NCI-H2081 (cell line): ENCODE measurements around the gene MAP4K5.
"Not testable (repeated sequence)": the region's sequence is repeated elsewhere in the genome, so short reads cannot be mapped to it uniquely, and the experiment has no call there.

Experiments
- DNase-seq, 2 experiments: peaks; one replicate each; lab custom pipeline; 2025; lab: John Stamatoyannopoulos, UW

The MAP4K5 gene

DNA sequence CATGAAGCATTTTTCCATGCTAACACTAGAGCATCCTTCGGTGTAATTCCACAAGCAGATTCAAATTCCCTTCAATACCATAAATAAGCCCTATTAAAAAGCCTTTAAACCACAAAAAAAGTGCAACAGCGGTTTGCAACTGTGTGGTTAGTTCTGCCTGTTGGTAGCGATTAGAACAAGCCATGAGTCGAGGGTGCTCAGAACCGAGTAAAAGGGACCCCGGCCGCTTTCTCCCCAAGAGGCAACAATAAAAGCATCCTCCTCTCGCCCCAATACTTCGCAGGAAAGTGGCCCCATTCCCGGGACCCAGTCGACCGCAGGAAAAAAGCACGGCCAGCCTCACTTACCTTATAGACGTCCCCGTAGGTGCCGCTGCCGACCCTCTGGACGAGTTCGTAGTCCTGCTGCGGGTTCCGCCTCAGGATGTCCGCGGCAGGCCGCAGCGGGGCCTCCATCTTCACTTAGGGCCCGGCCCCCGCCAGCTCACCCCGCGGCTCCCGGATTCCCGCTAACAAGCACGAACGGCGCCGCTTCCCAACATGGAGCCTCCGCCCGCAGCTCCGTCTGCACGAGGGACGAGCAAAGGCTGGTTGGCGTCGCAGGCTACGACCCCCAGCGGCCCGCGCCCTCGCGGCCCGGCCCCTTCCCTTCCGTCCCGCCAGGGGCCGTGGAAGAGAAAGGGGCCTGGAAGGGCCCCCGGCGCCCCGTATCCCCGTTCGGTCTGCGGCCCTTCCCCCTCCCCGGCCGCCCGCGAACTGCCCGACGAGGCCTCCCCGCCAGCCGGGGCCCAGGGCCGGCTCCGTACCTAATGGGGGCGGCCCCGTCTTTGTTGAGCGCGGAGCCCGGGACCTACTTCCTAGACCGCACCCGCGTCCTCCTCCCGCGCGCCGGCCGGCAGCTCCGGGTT, 521 bp downstream of the MAP4K5 start:
- DNase-seq = peak; percentile 38 to 55

DNA sequence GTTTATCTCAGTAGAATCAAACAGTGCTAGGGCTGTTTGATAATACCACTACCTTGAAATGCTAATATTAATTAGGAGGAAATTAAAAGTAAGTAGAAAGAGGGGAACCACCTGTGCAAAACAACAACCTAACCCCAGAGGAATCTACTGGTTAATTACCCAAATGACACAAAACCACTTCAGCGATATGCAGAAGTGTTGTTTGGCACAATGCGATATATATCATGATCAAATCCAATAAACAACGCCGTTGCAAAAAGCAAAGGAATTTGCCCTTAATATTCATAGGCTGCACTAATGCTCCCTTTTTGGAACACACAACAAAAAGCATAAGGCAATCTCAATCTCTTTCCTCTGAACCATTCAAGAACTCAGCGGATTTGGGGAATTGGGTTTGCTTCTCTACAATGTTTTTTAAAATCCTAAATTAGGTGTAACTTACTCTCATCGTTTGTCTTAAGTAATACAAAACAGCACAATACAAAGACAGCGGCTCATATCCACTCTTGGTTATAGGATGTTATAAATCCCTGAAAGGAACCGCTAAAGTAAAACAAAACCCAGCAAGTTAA, 1.5 kb downstream of the MAP4K5 start:
- no peak for DNase-seq

DNA sequence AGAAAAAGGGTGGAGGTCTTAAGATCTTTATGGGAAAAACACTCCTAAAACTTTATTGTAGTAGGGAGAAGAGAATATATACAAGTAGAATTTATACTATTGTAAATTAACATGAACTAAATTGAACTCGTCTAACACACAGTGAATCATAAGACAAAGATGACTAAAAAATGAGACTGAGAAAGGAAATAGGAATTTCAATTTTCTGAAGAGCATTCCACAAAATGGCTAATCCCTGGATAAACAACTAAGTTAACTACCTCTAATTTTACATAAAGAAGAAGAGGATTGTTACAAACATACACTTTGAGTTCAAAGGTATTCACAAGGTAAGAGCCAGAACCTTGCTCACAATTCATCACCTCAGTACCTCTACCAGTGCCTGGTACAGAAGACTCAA, 2.0 kb downstream of the MAP4K5 start:
- DNase-seq = no peak

DNA sequence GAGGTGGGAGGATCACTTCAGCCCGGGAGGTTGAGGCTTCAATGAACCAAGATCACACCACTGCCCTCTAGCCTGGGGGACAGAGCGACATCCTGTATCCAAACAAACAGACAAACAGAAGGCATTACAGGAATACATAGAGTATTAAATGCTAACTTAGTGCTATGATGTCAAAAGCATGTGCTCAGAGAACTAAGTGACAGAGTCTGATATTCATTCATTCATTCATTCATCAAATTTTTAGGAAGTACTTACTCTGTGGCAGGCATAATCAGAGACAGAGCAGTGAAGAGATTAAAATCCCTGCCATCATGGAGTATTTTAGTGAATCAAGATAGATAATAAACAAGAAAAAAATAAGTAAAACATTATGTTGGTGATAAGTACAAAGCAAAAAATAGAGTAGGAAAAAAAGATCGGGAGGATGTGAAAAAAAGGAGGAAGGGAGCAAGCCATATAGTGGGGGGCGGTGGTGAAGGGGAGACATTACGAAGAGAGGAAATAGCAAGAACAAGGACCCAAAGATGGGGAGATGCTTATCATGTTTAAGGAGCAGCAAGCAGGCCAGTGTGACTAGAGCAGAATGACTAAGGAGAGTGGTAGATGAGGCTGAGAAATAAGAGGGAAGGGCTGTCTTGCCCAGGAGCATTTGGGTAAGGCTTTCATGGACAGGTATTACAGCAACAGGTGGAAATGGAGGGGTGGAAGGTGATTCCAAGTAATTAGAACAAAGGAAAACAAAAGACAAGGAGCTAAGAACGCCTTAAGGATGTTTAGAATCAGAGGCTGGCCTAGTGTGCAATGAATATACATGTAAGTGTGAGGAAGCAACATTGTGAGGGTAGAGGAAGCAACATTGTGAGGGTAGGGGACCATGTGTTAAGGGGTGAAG, 2.8 kb downstream of the MAP4K5 start:
- no peak for DNase-seq

DNA sequence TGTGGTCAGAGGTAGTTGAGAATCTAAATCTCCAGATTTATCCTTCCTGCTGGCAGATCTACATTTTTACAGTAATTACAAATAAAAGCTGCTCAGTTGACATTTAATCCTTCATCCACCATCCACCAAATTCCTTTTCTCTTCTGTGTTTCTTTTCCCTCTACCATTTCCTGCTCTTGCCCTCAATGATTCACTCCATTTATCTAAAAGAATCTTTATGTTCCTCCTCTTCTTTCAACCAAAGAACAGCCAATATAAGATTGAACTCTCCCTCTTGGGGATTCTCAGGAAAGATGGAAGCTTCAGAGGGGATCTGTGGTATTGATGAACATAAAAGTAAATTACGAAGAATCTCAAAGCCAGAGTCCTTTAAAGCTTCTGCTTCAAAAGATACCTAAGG, 4.4 kb downstream of the MAP4K5 start:
- no peak for DNase-seq

DNA sequence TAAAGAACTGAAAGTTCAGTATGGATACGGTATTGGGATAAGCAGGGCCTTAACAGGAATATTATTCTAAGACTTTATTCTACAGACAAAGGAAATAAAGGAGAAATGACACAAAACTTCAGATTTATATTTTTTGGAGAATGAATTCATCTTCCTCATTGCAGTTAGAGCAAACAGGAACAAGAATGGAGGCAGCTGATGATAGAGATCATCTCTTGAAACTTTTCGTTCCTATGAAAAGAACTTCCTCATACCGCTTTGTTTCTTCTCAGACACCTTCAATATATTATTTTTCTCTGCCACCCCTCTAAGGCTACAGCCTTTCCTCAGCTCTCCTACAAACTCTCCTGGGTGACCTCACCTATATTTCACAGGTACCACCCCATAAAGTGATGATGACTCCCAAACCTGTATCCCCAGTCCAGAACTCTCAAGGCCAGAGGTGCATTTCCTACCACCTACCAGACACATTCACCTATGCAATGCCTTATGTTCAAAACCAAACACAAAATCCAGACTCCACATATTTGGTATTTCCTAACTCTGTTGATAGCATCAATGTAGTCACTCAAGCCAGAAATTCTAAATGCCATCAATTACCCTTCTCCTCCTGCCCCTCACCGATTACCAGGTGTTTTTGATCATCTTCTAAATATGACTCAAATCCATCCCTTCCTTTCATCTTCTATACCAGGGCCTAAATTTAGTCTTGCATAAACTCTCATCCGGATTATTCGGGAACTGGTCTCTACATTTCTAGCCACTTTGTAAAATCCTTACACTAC, 7.4 kb downstream of the MAP4K5 start:
- DNase-seq = no peak

DNA sequence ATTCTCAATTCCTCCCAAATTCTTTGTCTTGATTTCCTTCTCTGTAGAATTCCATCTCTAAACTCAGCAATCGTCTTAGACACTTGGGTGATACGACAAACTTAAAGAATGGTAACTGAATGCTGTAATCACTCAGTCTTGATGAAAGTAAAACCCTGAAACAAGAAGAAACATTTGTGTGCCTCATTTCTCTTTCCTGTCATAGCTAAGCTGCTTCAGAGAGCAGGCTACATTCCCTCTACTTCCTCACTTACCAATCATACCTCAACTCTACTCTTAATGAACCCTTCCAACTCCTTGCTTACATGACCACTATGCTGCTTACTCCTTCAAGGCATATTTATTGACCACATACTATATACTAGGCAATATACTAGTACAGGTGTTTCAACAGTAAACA, 8.3 kb downstream of the MAP4K5 start:
- no peak for DNase-seq

DNA sequence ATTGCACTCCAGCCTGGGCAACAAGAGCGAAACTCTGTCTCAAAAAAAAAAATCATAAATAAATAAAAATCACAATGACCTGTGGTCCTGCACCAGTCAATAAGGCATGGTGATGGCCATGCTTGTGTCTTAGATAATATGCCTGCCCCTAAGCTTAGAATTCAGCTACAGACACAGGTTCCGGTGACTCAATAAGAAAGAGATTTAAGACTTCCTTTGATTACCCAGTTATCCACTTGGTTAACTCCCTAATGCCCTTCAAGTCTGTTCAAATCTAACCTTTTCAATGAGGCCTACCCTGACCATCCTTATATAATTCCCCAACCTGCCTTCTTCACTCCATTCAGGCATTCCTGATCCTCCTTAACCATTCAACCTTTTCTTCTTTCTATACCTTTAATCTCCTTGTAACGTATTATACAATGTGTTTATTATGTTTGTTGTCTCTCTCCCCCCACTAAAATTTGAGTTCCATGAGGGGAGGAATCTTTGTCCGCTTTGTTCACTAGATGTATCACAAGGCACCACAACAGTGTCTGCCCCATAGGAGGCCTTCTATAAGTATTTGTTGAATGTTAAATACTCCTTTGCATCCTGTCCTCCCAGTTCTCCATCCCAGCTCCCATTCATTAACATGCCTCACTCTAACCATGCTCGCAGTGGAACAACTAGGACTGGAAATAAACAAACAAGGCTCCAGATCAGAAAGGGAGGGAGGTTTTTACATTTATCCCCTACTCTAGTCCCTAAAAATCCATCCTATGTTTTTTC, 8.9 kb downstream of the MAP4K5 start:
- no peak for DNase-seq

DNA sequence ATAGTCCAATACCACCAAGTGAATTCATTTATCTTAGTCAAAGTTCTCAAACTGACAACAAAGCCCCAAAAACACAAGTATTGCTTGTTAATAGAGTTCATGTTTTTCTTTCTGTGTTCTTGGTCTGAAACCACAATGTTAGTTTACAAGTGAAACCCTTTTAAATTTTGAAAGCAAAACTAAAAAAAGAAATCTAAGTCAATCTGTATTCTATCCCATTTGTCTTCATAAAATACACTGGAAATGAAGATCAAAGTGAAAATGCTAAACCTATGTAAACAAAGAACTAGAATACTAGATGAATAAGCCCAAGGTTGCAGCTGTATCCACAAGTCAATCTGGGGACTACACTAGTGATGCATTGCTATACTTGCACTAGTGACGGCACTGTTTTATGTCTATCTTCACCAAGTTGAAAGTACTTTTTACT, 10.4 kb downstream of the MAP4K5 start:
- no peak for DNase-seq

DNA sequence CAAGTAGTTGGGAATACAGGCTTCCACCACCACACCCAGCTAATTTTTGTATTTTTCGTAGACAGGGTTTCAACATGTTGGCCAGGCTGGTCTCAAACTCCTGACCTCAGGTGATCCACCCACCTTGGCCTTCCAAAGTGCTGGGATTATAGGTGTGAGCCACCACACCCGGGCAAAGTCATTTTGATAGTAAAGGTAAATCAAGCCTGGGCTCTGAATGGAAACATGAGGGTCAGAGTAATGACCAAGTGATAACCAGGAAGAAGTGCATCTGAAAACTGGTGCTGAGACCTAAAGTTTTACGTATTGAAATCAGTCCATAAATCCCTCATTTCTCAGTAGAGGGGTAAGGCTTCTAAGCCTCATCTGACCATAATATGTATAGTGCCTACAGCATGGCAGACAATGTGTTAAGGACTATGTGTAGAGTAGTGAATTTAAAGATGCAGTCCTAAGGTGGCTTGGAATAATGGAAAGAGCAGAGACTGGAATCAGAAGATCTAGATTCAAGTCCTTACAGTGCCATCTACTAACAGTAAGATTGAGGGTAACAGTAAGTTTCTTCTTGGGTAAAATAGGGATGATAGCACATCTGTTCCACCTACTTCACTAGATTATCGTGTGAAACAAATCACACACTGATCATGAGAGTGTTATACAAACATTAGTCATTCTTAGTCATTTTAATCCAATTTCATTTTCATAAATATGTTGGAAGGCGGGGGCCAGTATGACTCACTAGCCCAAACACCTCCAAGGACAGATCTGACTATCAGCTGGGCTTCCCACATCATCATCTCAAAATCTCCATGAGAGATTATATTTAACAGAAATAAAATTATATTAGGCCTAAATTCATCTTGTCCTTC, 11.2 kb downstream of the MAP4K5 start:
- no peak for DNase-seq

DNA sequence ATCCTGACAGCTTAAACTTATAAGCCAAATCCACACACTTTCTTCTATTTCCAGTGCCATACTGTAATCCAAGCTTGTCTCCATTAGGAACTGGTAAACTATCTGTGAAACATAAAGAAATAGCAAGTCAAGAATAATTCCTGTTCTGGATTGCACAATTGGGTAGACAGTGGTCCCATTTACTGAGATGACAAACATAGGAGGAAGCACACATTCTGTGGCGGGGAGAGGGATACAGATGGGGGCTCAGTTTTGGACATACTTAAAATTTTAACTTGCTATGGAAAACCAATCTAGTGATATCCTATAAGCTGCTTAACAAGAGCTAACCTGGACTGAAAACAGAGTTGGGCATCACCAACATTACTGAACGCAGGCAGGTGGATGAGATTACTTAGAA, 16.3 kb downstream of the MAP4K5 start:
- DNase-seq = no peak

DNA sequence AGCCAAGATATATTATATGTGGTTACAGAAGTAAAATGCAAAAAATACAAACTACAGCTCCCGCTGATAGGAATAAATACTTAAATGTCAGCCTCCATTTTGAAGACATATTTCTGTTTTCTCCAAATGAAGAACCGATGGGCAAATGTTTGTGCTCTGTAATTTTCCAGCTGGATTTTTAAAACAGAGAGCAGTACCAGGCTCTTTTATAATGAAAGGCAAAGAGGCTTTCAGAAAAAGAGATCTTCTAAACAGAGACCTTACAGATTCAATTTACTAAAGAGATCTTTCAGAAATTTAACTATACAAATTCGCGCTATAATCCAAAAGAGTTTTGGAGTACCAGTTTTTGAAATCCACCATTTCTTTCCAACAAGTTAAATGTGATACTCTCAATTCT, 19.9 kb downstream of the MAP4K5 start:
- no peak for DNase-seq

DNA sequence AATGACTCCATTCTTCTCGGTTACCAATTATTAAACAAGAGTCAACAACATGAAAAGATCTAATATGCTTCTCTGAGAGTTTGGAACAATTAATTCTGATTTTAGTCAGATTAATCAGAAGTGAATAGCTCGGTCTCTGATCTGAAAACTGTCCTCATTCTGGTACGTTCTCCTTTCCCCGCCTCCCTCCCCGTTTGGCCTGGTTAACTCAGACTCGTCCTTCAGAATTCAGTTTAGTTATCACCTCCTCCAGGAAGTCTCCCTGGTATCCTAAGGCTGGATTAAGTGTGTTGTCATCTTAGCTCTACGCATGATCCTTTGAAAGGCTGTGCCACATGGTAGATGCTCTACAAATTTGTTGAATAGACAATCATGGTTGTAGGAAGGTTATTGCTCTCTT, 22.2 kb downstream of the MAP4K5 start:
- no peak for DNase-seq

DNA sequence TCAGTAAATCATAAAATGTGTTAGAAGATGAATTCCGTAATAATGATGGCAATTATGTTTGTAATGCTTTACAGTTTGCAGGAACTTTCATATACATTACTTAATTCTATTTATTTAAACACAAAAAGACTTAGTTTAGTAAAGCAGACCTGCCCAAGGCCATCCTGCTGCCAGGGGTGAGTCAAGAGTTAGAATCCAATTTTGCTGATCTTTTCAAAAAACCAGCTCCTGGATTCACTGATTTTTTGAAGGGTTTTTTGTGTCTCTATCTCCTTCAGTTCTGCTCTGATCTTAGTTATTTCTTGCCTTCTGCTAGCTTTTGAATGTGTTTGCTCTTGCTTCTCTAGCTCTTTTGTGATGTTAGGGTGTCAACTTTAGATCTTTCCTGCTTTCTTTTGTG, 25.3 kb downstream of the MAP4K5 start:
- not testable (repeated sequence) for DNase-seq

DNA sequence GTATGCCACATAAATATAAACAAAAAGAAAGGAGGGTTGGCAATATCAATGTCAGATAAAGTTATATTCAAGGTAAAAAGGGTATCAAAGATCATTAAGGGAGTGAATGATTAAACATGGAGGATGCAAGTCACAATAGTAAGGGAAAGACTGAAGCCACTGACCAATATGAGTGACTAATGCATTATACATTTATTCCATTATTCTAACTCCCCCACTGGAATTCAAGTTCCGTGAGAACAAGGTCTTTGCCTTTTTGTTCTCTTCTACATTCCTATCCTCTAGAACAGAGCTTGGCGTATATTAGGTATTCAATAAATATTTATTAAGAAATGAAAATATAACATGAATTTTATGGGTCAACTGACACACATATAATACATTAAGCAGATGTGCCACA, 30.7 kb downstream of the MAP4K5 start:
- no peak for DNase-seq

DNA sequence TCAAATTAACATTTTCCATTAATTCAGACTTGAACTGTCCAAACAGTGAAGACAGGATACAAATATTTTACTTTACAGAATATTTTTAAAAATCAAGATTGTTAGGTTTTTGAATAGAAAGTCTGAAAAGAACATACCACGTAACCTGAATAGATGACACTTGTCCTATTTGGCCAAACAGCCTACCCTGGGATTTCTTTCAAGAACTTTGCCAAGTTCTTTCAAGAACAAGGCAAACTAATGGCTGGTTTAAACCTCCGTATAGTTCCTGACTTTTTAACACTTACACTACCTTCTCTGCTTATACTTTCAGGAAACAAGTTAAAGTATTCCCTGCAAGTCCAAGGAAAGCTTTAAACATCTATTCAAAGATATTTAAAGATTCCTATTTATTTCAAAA, 35.0 kb downstream of the MAP4K5 start:
- no peak for DNase-seq

DNA sequence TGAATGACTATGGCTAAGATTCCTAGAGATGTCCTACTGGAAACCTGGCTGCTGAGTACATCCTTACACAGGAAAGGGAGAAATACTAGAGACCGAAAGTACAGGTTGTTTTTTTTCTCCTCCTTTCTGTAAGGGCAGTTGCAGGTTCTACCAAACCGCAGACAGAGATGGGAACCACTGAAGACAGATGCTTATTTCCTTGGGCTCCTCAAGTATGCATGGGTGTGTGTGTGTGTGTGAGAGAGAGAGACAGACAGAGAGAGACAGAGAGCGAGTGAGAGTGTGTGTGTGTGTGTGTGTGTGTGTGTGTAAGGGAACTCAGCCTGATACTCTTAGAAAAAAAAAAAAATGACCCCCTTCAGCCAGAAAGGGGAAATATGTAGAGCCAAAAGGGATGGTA, 42.5 kb downstream of the MAP4K5 start:
- no peak for DNase-seq

DNA sequence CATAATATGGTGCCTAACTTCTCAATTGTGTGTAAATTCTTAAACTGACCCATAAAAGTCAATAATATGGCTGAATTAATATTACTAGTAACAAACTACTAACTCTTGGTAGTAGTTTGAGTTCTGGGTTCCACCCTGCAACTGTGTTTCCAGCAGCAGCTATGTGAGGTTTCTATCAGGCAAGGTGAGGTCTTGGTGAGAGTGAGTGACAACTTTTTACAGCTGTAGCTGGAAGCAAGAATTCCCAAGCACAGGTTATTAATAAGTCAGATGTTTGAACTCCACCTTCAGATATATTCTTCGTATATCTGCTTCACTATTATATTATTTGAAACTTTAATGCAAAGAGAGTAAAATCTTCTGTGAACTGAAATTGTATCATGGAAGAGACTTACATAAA, 43.8 kb downstream of the MAP4K5 start:
- no peak for DNase-seq

DNA sequence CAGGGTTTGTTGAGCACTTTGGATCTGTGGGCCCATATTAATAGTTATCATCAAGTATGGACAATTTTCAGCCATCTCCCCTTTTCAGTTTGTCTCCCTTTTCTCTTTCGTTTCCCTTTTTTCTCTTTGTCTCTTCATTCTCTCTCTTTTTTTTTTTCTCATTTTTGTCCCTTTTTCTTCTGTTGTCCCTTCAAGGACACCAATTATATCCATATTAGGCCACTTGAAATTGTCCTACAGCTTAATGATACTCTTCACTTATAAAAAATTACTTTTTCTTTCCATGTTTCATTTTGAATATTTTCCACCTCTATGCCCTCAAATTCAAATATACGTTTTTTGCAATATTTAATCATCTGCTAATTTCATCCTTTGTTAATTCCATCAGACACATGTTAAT, 53.3 kb downstream of the MAP4K5 start:
- no peak for DNase-seq

DNA sequence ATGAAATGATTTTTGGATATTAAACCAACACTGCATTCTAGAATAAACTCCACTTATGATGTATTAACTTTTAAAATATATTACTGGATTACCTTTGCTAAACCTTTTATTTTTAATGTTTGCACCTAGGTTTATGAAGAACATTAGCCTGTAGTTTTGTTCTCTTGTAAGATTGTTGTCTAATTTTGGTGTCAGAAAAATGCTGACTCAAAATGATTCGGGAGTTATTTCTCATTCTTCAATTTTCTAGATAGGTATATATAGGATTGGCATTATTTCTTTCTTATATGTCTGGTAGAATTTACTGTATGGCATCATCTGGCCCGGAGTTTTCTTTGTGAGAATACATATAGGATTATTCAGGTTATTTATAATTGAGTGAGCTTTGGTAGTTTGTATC, 54.6 kb downstream of the MAP4K5 start:
- no peak for DNase-seq
